ENCODE measurements around the gene SORT1. TPM values are rescaled to one million over a fixed set of nuclear protein-coding genes. Genes with fewer than 3 reads are reported as not detected.

SORT1 gene
- total and polyA plus RNA-seq, 2 of the 8 experiments (the other 6 are each of a cell fraction or from before 2014, with no cell fraction given) = 18.7 to 69.6 TPM

GRCh38 chr1:109351457-109351856 is 46.3 kb downstream of the SORT1 start:
- DNase-seq (ENCODE audit: low read depth in 1 of 2, low spot score in 2 of 2) (no peak), FAIRE-seq (no peak)
- Histone ChIP-seq H3K4me3 (ENCODE audit: extremely low read depth in 1 of 4, insufficient read depth in 2 of 4, low read depth in 3 of 4, low read length in 4 of 4) (no peak overlapping the region), H2BK15ac (ENCODE audit: low read length) (no peak overlapping the region), H3K4me2 (ENCODE audit: insufficient read depth in 1 of 2, low read depth in 2 of 2, low read length in 2 of 2) (no peak overlapping the region), H2BK5ac (ENCODE audit: low read depth, low read length) (no peak overlapping the region), H3K23ac (ENCODE audit: insufficient read length) (no peak overlapping the region), H2BK12ac (ENCODE audit: low read depth, low read length) (no peak overlapping the region), H3K4me1 (replicated peaks in 1 of 4; ENCODE audit: control insufficient read depth in 3 of 4, insufficient read depth in 4 of 4, low read length in 3 of 4) (peaks cover 0 to 4% (median under 1%) of the 10 kb centered on the region in 4 experiments; a peak in 3 of 7 replicates), H3K27me3 (replicated peaks in 1 of 4; ENCODE audit: control insufficient read depth in 3 of 4, extremely low read depth in 1 of 4, insufficient read depth in 3 of 4, low read length in 3 of 4) (no peaks in the 10 kb centered on the region), H4K20me1 (replicated peaks in 1 of 2; ENCODE audit: control insufficient read depth in 1 of 2, insufficient read depth in 2 of 2, low read length in 2 of 2) (no peaks in the 10 kb centered on the region), H4K5ac (ENCODE audit: insufficient read length, low read depth, low read length) (no peak overlapping the region), H4K8ac (ENCODE audit: extremely low read depth, insufficient read depth, low read length) (no peak overlapping the region), H3K79me1 (ENCODE audit: low read depth, low read length) (no peaks in the 10 kb centered on the region), H3K23me2 (ENCODE audit: low read depth, low read length) (no peaks in the 10 kb centered on the region), H2AK5ac (ENCODE audit: low read depth, low read length) (no peak overlapping the region), H4K91ac (replicated peaks; ENCODE audit: insufficient read length, low read length) (no peak overlapping the region), H3K18ac (ENCODE audit: extremely low read depth, low read length) (no peak overlapping the region), H3K14ac (ENCODE audit: insufficient read length) (no peak overlapping the region), H3K79me2 (ENCODE audit: control insufficient read depth in 1 of 2, insufficient read depth in 2 of 2, low read length in 2 of 2) (no peaks in the 10 kb centered on the region), H3K9me3 (ENCODE audit: insufficient read depth in 2 of 2, low read depth in 1 of 2, low read length in 1 of 2) (no peaks in the 10 kb centered on the region), H3K36me3 (ENCODE audit: control insufficient read depth in 2 of 4, insufficient read depth in 4 of 4, low read length in 3 of 4) (peaks cover 4 to 44% (median 17%) of the 10 kb centered on the region in 4 experiments; a peak in 7 of 8 replicates), H3K4ac (replicated peaks; ENCODE audit: insufficient read length, low read depth, low read length) (no peak overlapping the region), H3K56ac (replicated peaks; ENCODE audit: insufficient read length, low read depth, low read length) (no peak overlapping the region), H3K9ac (replicated peaks in 1 of 4; ENCODE audit: extremely low read depth in 1 of 4, low read depth in 3 of 4, low read length in 3 of 4) (no peak overlapping the region), H2BK20ac (ENCODE audit: low read length) (no peak overlapping the region), H3K27ac (ENCODE audit: low read depth, low read length) (no peak overlapping the region), H2BK120ac (replicated peaks; ENCODE audit: low read depth, low read length) (no peak overlapping the region), H2AFZ (ENCODE audit: low read length) (no peak overlapping the region)
- TF ChIP-seq EGR1 (IDR thresholded peaks at IDR 0.05; ENCODE audit: borderline replicate concordance, low read depth, low read length) = no peak
- no peak for TF ChIP-seq ASH2L (IDR thresholded peaks at IDR 0.05; ENCODE audit: low read length)
- no peak for TF ChIP-seq SP2 (IDR thresholded peaks at IDR 0.05; ENCODE audit: low read length)
- no peak for TF ChIP-seq CTBP2 (IDR thresholded peaks at IDR 0.05; ENCODE audit: borderline replicate concordance, insufficient read depth, insufficient read length, low read length)
- TF ChIP-seq SUZ12 (IDR thresholded peaks at IDR 0.05; ENCODE audit: low read length) = no peak
- TF ChIP-seq SP1 (IDR thresholded peaks at IDR 0.05; ENCODE audit: low read depth, low read length) = no peak
- no peak for TF ChIP-seq ATF2 (IDR thresholded peaks at IDR 0.05; ENCODE audit: low read length)
- WGBS, 2 experiments (ENCODE audit: extremely low coverage in 1 of 2, insufficient coverage in 1 of 2, insufficient read length in 1 of 2, insufficient replicate concordance in 2 of 2, low coverage in 1 of 2, low lambda C conversion rate in 2 of 2, missing lambda C conversion rate in 1 of 2) = 90% methylated on average over 5 of the region's 5 CpGs; no CpG with 5 or more reads in 1 of the 2 experiments
- ChIA-PET CTCF (ENCODE audit: partially characterized antibody) (interaction anchor here (0.6 to 3.1 kb wide), 7 partner anchors 16 to 164 kb away, joined by 3 to 9 read pairs (median 3); no protein-coding TSS in a partner anchor), POLR2A (ENCODE audit: partially characterized antibody) (interaction anchor here (0.6 to 1.7 kb wide), 3 partner anchors 20 to 69 kb away, joined by 3 to 5 read pairs (median 5); partner anchors contain the start of gene PSRC1)
